ENCODE results near the gene PRM1.

The PRM1 gene, protein sequence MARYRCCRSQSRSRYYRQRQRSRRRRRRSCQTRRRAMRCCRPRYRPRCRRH

DNA sequence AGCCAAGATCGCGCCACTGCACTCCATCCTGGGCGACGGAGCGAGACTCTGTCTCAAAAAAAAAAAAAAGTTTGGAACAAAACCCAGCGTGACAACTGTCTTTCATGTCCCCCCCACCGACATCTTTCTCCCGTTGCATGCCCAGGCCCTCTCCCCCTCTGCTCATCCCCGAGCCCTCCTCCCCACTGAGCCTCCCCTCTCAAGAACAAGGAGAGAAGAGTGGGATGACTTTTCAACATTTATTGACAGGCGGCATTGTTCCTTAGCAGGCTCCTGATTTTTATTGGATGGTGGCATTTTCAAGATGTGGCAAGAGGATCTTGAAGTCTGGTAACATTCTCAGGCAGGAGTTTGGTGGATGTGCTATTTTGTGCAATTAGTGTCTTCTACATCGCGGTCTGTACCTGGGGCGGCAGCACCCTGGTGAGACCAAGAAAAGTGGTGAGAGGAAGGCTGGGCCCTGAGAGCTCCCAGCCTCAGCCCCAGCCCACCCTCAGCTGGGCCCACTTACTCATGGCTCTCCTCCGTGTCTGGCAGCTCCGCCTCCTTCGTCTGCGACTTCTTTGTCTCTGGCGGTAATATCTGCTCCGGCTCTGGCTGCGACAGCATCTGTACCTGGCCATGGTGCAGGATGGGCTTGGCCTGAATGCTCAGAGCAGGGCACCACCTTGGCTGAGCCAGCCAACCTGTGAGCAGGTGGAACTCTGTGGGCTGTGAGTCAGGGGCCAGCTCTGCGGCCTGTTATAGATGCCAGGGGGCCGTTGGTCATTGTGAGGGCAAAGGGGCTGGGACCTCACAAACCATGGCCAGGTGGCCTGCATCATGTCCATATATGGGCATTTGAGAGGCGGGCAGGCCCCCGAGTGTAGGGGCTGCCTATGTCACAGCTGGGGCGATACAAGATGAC lies at the start of gene PRM1:
Gene PRM1 (minus strand): TSS at position 715 of the 907 bp plus-strand sequence. CDS start 92 bp downstream, at position 623.
- H3K36me3 ChIP-seq (ENCODE audit: control insufficient read depth in 2 of 2, insufficient read depth in 2 of 2, low read length in 2 of 2): no peaks in the 10 kb centered on the region
- no peak within 1 kb of the TSS for H3K27ac ChIP-seq (ENCODE audit: low read depth in 2 of 2, low read length in 2 of 2)
- H3K4me3 ChIP-seq (ENCODE audit: low read length in 2 of 2): no peak within 1 kb of the TSS
- no peak within 1 kb of the TSS for H3K9ac ChIP-seq (ENCODE audit: low read depth in 1 of 2, low read length in 2 of 2)
- H3K9me3 ChIP-seq (ENCODE audit: control insufficient read depth in 2 of 2, low read length in 2 of 2): peaks cover 0 to 3% of the 10 kb centered on the region in 2 donors
- no peaks in the 10 kb centered on the region for H3K27me3 ChIP-seq (ENCODE audit: control insufficient read depth in 2 of 2, insufficient read depth in 2 of 2, low read length in 2 of 2)
- H3K4me1 ChIP-seq (ENCODE audit: control insufficient read depth in 2 of 2, insufficient read depth in 2 of 2, low read length in 2 of 2): peaks cover 0 to 3% of the 10 kb centered on the region in 2 donors

DNA sequence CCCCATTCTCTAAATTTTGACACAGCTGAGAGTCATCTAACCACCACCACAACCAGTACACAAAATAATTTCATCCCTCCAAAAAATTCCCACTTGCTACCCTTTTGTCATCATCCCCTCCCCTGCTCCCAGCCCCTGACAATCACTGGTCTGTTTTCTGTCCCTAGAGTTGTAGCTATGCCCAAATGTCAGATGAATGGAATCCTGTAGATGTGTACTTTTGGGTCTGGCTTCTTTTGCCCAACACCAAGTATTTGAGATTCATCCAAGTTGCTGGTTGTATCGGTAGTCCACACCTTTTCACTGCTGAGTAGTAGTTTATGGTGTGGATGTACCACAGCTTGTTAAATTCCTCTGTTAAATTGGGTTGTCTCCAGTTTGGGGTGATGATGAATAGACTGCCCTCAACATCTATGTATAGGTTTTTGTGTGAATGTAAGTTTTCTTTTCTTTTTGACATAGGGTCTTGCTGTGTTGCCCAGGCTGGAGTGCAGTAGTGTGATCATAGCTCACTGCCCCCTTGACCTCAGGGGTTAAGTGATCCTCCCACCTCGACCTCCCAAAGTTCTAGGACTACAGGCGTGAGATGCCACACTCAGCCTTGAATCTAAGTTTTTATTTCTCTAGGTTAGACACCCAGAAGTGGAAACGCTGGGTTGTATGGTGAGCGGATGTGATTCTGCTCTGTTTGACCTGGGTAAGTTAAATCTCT lies 49.6 kb upstream of the PRM1 start:
- no peak overlapping the region for H3K27ac ChIP-seq (ENCODE audit: low read depth in 2 of 2, low read length in 2 of 2)
- no peak overlapping the region for H3K9ac ChIP-seq (ENCODE audit: low read depth in 1 of 2, low read length in 2 of 2)
- H3K4me1 ChIP-seq (ENCODE audit: control insufficient read depth in 2 of 2, insufficient read depth in 2 of 2, low read length in 2 of 2): peaks cover 7 to 12% of the 10 kb centered on the region in 2 donors
- no peaks in the 10 kb centered on the region for H3K27me3 ChIP-seq (ENCODE audit: control insufficient read depth in 2 of 2, insufficient read depth in 2 of 2, low read length in 2 of 2)
- H3K36me3 ChIP-seq (ENCODE audit: control insufficient read depth in 2 of 2, insufficient read depth in 2 of 2, low read length in 2 of 2): no peaks in the 10 kb centered on the region
- H3K4me3 ChIP-seq (ENCODE audit: low read length in 2 of 2): no peak overlapping the region
- no peaks in the 10 kb centered on the region for H3K9me3 ChIP-seq (ENCODE audit: control insufficient read depth in 2 of 2, low read length in 2 of 2)

DNA sequence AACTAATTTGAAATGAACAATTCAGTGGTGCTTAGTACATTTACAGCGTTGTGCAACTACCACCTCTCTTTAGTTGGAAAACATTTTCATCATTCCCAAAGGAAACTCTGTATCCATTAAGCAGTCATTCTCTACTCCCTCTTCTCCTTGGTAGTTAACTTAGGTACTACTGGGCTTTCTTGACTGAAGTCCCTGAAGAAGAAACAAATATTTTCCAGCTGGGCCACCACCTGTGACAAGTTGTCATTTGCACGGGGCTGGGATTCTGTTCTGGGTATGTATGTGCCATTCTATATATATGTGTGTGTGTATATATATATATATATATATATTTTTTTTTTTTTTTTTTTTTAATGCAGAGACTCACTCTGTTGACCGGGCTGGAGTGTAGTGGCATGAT lies 48.8 kb upstream of the PRM1 start:
- H3K9ac ChIP-seq (ENCODE audit: low read depth in 1 of 2, low read length in 2 of 2): no peak overlapping the region
- H3K27ac ChIP-seq (ENCODE audit: low read depth in 2 of 2, low read length in 2 of 2): no peak overlapping the region
- H3K9me3 ChIP-seq (ENCODE audit: control insufficient read depth in 2 of 2, low read length in 2 of 2): no peaks in the 10 kb centered on the region
- no peak overlapping the region for H3K4me3 ChIP-seq (ENCODE audit: low read length in 2 of 2)
- H3K4me1 ChIP-seq (ENCODE audit: control insufficient read depth in 2 of 2, insufficient read depth in 2 of 2, low read length in 2 of 2): peaks cover 7 to 12% of the 10 kb centered on the region in 2 donors
- H3K27me3 ChIP-seq (ENCODE audit: control insufficient read depth in 2 of 2, insufficient read depth in 2 of 2, low read length in 2 of 2): no peaks in the 10 kb centered on the region
- no peaks in the 10 kb centered on the region for H3K36me3 ChIP-seq (ENCODE audit: control insufficient read depth in 2 of 2, insufficient read depth in 2 of 2, low read length in 2 of 2)

DNA sequence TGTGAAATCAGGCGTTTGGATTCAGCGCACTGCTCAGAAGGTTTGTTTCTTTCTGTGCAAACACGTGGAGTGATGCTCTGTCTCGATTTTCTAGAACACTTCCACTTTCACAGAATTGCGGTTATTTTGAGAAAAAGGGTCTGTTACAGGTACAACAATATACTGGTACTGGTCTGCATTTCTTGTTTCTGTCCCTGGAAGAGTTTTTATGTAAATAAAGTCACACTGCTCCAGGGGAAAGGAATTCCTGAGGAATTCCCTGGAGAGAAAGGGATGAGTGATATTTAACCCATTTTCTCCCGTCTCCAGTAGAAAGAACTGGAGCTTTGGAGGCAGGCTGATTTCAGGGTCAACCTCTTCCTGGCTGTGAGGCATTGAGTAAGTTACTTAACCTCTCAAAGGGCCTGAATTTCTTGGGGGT lies 48.0 kb upstream of the PRM1 start:
- peak overlapping the region in 1 of 2 donors; percentile 70 for H3K27ac ChIP-seq (ENCODE audit: low read depth in 2 of 2, low read length in 2 of 2)
- no peaks in the 10 kb centered on the region for H3K36me3 ChIP-seq (ENCODE audit: control insufficient read depth in 2 of 2, insufficient read depth in 2 of 2, low read length in 2 of 2)
- H3K9ac ChIP-seq (ENCODE audit: low read depth in 1 of 2, low read length in 2 of 2): no peak overlapping the region
- H3K4me1 ChIP-seq (ENCODE audit: control insufficient read depth in 2 of 2, insufficient read depth in 2 of 2, low read length in 2 of 2): peaks cover 7 to 12% of the 10 kb centered on the region in 2 donors
- no peaks in the 10 kb centered on the region for H3K9me3 ChIP-seq (ENCODE audit: control insufficient read depth in 2 of 2, low read length in 2 of 2)
- peak overlapping the region in 1 of 2 donors; percentile 48 for H3K4me3 ChIP-seq (ENCODE audit: low read length in 2 of 2)
- H3K27me3 ChIP-seq (ENCODE audit: control insufficient read depth in 2 of 2, insufficient read depth in 2 of 2, low read length in 2 of 2): no peaks in the 10 kb centered on the region

DNA sequence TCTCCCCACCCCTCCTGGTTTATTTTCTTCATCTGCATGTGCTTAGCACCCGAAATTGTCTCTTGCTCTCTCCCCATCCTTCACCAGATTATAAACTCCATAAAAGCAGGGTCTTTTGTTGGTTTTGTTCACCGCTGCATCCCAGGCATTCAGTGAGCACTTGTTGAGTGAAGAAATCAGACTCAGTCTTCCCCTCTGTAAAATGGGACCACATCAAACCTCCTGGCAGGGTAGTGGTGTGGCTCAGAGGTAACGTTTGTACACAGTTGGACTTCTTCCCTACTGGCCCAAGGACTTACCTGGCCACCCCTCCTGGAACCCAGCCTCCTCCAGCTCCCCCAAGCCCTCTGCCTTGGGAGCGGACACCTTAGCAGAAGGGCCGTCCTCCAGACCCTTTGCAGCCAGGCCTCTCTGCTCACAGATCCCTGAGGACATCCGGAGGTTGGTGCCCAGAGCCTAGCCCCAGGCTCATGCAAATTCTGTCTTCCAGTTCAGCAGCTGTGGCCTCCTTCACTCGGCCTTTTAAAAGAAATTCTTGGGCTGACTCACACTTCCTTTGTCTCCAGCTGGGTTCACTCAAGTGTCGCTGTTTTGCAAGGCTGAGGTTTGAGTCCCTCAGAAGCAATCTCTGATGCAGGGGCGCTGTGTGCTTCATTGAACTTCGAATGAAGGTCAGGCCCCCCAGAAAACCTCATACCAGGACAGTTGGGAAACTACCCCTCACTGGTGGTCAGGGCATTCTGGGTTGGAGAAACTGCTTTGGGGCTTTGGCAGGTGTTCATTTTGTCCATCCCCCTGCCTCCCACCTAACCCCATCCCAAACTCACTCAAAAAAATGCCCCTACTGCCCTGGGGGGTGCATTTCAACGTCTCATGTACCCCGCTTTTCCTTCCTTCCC lies 47.3 kb upstream of the PRM1 start:
- Histone ChIP-seq H3K27me3 (ENCODE audit: control insufficient read depth in 2 of 2, insufficient read depth in 2 of 2, low read length in 2 of 2) (no peaks in the 10 kb centered on the region), H3K36me3 (ENCODE audit: control insufficient read depth in 2 of 2, insufficient read depth in 2 of 2, low read length in 2 of 2) (no peaks in the 10 kb centered on the region), H3K4me1 (ENCODE audit: control insufficient read depth in 2 of 2, insufficient read depth in 2 of 2, low read length in 2 of 2) (peaks cover 7 to 12% of the 10 kb centered on the region in 2 donors), H3K4me3 (ENCODE audit: low read length in 2 of 2) (peak overlapping the region; percentile 26 to 48), H3K27ac (ENCODE audit: low read depth in 2 of 2, low read length in 2 of 2) (peak overlapping the region in 1 of 2 donors; percentile 70), H3K9ac (ENCODE audit: low read depth in 1 of 2, low read length in 2 of 2) (peak overlapping the region in 1 of 2 donors; percentile 7), H3K9me3 (ENCODE audit: control insufficient read depth in 2 of 2, low read length in 2 of 2) (no peaks in the 10 kb centered on the region)

DNA sequence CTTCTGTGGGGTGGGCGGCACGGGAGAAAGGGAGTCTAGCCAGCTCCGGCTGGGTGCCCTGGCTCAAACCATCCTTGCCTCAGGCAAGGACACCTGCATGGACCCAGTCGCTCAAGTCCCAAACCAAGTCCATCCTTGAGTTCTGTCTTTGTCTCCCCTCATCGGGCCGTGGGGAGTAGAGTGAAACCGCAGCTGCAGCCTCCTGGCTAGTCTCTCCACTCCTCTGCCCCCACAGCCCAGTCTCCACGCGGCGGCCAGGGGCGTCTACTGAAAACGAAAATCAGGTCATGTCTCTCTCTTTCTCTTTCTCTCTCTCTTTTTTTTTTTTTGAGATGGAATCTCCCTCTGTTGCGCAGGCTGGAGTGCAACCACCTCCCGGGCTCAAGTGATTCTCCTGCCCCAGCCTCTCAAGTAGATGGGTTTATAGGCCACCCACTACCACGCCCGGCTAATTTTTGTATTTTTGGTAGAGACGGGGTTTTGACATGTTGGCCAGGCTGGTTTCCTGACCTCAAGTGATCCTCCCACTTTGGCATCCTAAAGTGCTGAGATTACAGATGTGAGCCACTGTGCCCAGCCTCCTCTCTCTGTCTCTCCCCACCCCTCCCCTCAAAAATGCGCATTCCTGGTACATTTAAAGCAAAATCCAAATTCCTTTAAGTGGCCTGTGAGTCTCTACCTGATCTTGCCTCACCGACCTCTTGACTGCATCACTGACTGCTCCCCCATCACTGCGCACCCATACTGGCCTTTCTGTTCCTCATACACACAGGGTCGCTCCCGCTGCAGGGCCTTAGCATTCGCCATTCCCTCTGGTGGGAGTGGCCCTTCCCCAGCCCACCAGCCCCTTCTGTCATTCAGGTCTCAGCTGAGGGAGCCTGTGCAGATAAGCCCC lies 46.4 kb upstream of the PRM1 start:
- Histone ChIP-seq H3K27me3 (ENCODE audit: control insufficient read depth in 2 of 2, insufficient read depth in 2 of 2, low read length in 2 of 2) (no peaks in the 10 kb centered on the region), H3K27ac (ENCODE audit: low read depth in 2 of 2, low read length in 2 of 2) (peak overlapping the region in 1 of 2 donors; percentile 70), H3K36me3 (ENCODE audit: control insufficient read depth in 2 of 2, insufficient read depth in 2 of 2, low read length in 2 of 2) (no peaks in the 10 kb centered on the region), H3K4me3 (ENCODE audit: low read length in 2 of 2) (peak overlapping the region in 1 of 2 donors; percentile 26), H3K4me1 (ENCODE audit: control insufficient read depth in 2 of 2, insufficient read depth in 2 of 2, low read length in 2 of 2) (peaks cover 7 to 12% of the 10 kb centered on the region in 2 donors), H3K9me3 (ENCODE audit: control insufficient read depth in 2 of 2, low read length in 2 of 2) (no peaks in the 10 kb centered on the region), H3K9ac (ENCODE audit: low read depth in 1 of 2, low read length in 2 of 2) (no peak overlapping the region)

DNA sequence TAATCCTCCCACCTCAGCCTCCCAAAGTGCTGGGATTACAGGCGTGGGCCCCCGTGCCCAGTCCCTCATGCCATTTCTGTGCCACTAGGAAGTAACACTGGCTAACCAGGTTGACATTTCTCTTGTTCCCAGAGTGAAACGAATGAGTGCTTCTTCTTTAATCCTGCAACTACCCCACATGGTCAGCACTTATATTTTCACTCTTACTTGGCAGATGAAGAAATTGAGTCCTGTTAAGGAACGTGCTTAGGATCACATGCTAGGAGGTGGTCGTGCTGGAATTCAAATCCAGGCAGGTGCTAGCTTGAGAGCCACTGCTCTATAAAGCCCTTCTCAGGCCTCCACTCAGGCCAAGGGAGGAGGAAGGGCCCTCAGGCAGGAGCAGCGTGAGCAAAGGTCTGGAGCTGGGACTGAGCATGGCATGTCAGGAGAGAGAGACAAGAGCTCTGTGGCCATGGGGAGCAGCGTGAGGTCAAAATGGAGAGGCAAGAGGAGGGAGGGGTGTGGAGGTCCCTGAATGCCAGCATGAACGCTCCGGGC lies 45.7 kb upstream of the PRM1 start:
- Histone ChIP-seq H3K4me1 (ENCODE audit: control insufficient read depth in 2 of 2, insufficient read depth in 2 of 2, low read length in 2 of 2) (peaks cover 7 to 12% of the 10 kb centered on the region in 2 donors), H3K4me3 (ENCODE audit: low read length in 2 of 2) (no peak overlapping the region), H3K27me3 (ENCODE audit: control insufficient read depth in 2 of 2, insufficient read depth in 2 of 2, low read length in 2 of 2) (no peaks in the 10 kb centered on the region), H3K9ac (ENCODE audit: low read depth in 1 of 2, low read length in 2 of 2) (no peak overlapping the region), H3K9me3 (ENCODE audit: control insufficient read depth in 2 of 2, low read length in 2 of 2) (no peaks in the 10 kb centered on the region), H3K27ac (ENCODE audit: low read depth in 2 of 2, low read length in 2 of 2) (no peak overlapping the region), H3K36me3 (ENCODE audit: control insufficient read depth in 2 of 2, insufficient read depth in 2 of 2, low read length in 2 of 2) (no peaks in the 10 kb centered on the region)

DNA sequence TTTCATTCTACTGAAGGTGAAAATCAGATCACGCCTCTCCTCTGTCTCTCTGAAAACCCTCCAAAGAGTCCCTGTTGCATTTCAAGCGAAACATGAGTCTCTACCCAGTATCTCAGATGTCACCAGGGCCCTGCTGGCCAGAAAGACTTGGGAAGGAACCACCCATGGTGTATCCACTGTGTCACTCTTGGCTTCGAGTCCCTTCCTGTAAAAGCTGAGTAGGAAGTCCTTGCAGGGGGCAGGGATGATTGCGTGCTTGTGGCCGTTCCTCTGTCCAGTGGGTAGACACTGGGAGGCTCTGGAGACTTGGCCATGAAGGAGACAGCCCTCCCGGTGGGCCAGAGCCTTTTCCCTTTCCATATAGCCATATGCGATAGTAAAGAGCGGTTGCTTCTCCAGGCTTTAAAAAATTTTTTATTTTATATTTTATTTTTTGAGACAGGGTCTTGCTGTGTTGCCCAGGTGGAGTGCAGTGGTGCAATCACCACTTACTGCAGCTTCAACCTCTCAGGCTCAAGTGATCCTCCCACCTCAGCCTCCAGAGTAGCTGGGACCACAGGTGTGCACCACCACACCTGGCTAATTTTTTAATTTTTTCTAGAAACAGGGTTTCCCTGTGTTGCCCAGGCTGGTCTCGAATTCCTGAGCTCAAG lies 45.1 kb upstream of the PRM1 start:
- Histone ChIP-seq H3K27ac (ENCODE audit: low read depth in 2 of 2, low read length in 2 of 2) (peak overlapping the region in 1 of 2 donors; percentile 38), H3K36me3 (ENCODE audit: control insufficient read depth in 2 of 2, insufficient read depth in 2 of 2, low read length in 2 of 2) (no peaks in the 10 kb centered on the region), H3K9me3 (ENCODE audit: control insufficient read depth in 2 of 2, low read length in 2 of 2) (no peaks in the 10 kb centered on the region), H3K9ac (ENCODE audit: low read depth in 1 of 2, low read length in 2 of 2) (no peak overlapping the region), H3K4me3 (ENCODE audit: low read length in 2 of 2) (no peak overlapping the region), H3K27me3 (ENCODE audit: control insufficient read depth in 2 of 2, insufficient read depth in 2 of 2, low read length in 2 of 2) (no peaks in the 10 kb centered on the region), H3K4me1 (ENCODE audit: control insufficient read depth in 2 of 2, insufficient read depth in 2 of 2, low read length in 2 of 2) (peaks cover 7 to 12% of the 10 kb centered on the region in 2 donors)
